H1 (cell line): Measurements from ENCODE around the gene MIB2. TPM values are rescaled to one million over a fixed set of nuclear protein-coding genes. Genes with fewer than 3 reads are reported as not detected.

ENCODE experiments used
- CTCF ChIA-PET: fragments of 300-600 bp; sonication (Branson Sonifier 250); formaldehyde crosslinking; loops from one replicate; lab custom pipeline; 2021; ENCODE audit not compliant: partially characterized antibody; lab: Charles Lee
- POLR2A ChIA-PET: fragments of 300-600 bp; sonication (Branson Sonifier 250); formaldehyde crosslinking; loops from one replicate; lab custom pipeline; 2021; ENCODE audit warnings: inconsistent platforms; ENCODE audit not compliant: partially characterized antibody; lab: Charles Lee
- DNase-seq, 2 experiments: peaks; one replicate each; pipeline versions ENCODE4 v3.0.0 to v3.0.0-alpha.2; 2010 to 2022; ENCODE audit warnings: low spot score in 2 of 2, low read depth in 1 of 2, mixed read lengths in 1 of 2
- FAIRE-seq: peaks from 2 replicates; lab custom pipeline; 2011; peaks lifted over from hg19 to GRCh38; lab: Jason Lieb, UNC
- H2AFZ ChIP-seq: 2 replicates; pipeline ENCODE4 v1.8.1; 2012; ENCODE audit warnings: low read length, inconsistent platforms
- H2AK5ac ChIP-seq: 2 replicates; pipeline ENCODE4 v1.6.1; 2013; ENCODE audit warnings: low read depth, low read length
- H2BK120ac ChIP-seq: replicated peaks from 2 replicates; pipeline ENCODE3; 2013; ENCODE audit warnings: low read depth, low read length, inconsistent platforms
- H2BK12ac ChIP-seq: 2 replicates; pipeline ENCODE4 v1.6.1; 2013; ENCODE audit warnings: low read depth, low read length
- H2BK15ac ChIP-seq: 2 replicates; pipeline ENCODE4 v1.6.1; 2013; ENCODE audit warnings: low read length
- H2BK20ac ChIP-seq: 2 replicates; pipeline ENCODE4 v1.6.1; 2013; ENCODE audit warnings: low read length
- H2BK5ac ChIP-seq: 2 replicates; pipeline ENCODE4 v1.6.1; 2013; ENCODE audit warnings: low read depth, low read length
- H3K14ac ChIP-seq: 2 replicates; pipeline ENCODE4 v1.6.1; 2013; ENCODE audit warnings: inconsistent platforms; ENCODE audit not compliant: insufficient read length
- H3K18ac ChIP-seq: 2 replicates; pipeline ENCODE4 v1.6.1; 2013; ENCODE audit warnings: low read length; ENCODE audit errors: extremely low read depth
- H3K23ac ChIP-seq: 2 replicates; pipeline ENCODE4 v1.6.1; 2013; ENCODE audit warnings: inconsistent platforms; ENCODE audit not compliant: insufficient read length
- H3K23me2 ChIP-seq: 2 replicates; pipeline ENCODE4 v1.6.1; 2013; ENCODE audit warnings: low read depth, low read length
- H3K27ac ChIP-seq: 2 replicates; pipeline ENCODE4 v1.6.1; 2011; ENCODE audit warnings: low read depth, low read length, inconsistent platforms
- H3K27me3 ChIP-seq, 4 experiments: replicated peaks in 1 of 4; 1 replicate in 1 of 4; 2 replicates in 3 of 4; pipeline versions ENCODE4 v1.6.1 to v1.8.1; 2011 to 2013; ENCODE audit warnings: low read length in 3 of 4, mild to moderate bottlenecking in 3 of 4, inconsistent platforms in 2 of 4, mixed read lengths in 2 of 4, moderate library complexity in 1 of 4; ENCODE audit not compliant: control insufficient read depth in 3 of 4, insufficient read depth in 3 of 4; ENCODE audit errors: extremely low read depth in 1 of 4
- H3K36me3 ChIP-seq, 4 experiments: 2 replicates each; pipeline versions ENCODE4 v1.6.1 to v1.8.1; 2011 to 2013; ENCODE audit warnings: mild to moderate bottlenecking in 4 of 4, low read length in 3 of 4, moderate library complexity in 2 of 4, control low read depth in 1 of 4, inconsistent platforms in 1 of 4; ENCODE audit not compliant: insufficient read depth in 4 of 4, control insufficient read depth in 2 of 4
- H3K4ac ChIP-seq: replicated peaks from 2 replicates; pipeline ENCODE3; 2013; ENCODE audit warnings: low read length, low read depth, mixed read lengths, inconsistent platforms; ENCODE audit not compliant: insufficient read length
- H3K4me1 ChIP-seq, 4 experiments: replicated peaks in 1 of 4; 1 replicate in 1 of 4; 2 replicates in 3 of 4; pipeline versions ENCODE4 v1.6.1 to v1.8.1; 2011 to 2013; ENCODE audit warnings: low read length in 3 of 4, inconsistent platforms in 2 of 4, mixed read lengths in 1 of 4; ENCODE audit not compliant: insufficient read depth in 4 of 4, control insufficient read depth in 3 of 4
- H3K4me2 ChIP-seq, 2 experiments: 2 replicates each; pipeline versions ENCODE4 v1.6.1 to v1.8.1; 2011 to 2013; ENCODE audit warnings: low read depth in 2 of 2, low read length in 2 of 2, control low read depth in 1 of 2, inconsistent platforms in 1 of 2, mild to moderate bottlenecking in 1 of 2; ENCODE audit not compliant: insufficient read depth in 1 of 2
- H3K4me3 ChIP-seq, 4 experiments: fragments of 200-600, 300-600 bp in 1 of 4; sonication (generic), shearing (Covaris generic), sonication (Bioruptor Twin) in 1 of 4; 2 replicates each; pipeline versions ENCODE4 v1.5.1 to v1.8.1; 2011 to 2016; ENCODE audit warnings: low read length in 4 of 4, low read depth in 3 of 4, control low read depth in 2 of 4, inconsistent platforms in 2 of 4, mild to moderate bottlenecking in 2 of 4, mixed read lengths in 1 of 4, moderate library complexity in 1 of 4; ENCODE audit not compliant: insufficient read depth in 2 of 4; ENCODE audit errors: extremely low read depth in 1 of 4
- H3K56ac ChIP-seq: replicated peaks from 2 replicates; pipeline ENCODE3; 2013; ENCODE audit warnings: low read depth, mild to moderate bottlenecking, mixed read lengths, low read length, inconsistent platforms; ENCODE audit not compliant: insufficient read length
- H3K79me1 ChIP-seq: 2 replicates; pipeline ENCODE4 v1.6.1; 2013; ENCODE audit warnings: low read depth, low read length, control low read depth
- H3K79me2 ChIP-seq, 2 experiments: 2 replicates each; pipeline versions ENCODE4 v1.6.1 to v1.8.1; 2012 to 2013; ENCODE audit warnings: low read length in 2 of 2, mild to moderate bottlenecking in 2 of 2, inconsistent platforms in 1 of 2; ENCODE audit not compliant: insufficient read depth in 2 of 2, control insufficient read depth in 1 of 2
- H3K9ac ChIP-seq, 4 experiments: replicated peaks in 1 of 4; 1 replicate in 1 of 4; 2 replicates in 3 of 4; pipeline versions ENCODE4 v1.6.1 to v1.8.1; 2011 to 2013; ENCODE audit warnings: low read depth in 3 of 4, low read length in 3 of 4, control low read depth in 2 of 4, mild to moderate bottlenecking in 2 of 4, moderate library complexity in 2 of 4, inconsistent platforms in 1 of 4; ENCODE audit errors: extremely low read depth in 1 of 4
- H3K9me3 ChIP-seq, 2 experiments: 2 replicates each; pipeline versions ENCODE4 v1.6.1 to v1.8.1; 2012 to 2013; ENCODE audit warnings: mild to moderate bottlenecking in 2 of 2, moderate library complexity in 2 of 2, control low read depth in 1 of 2, inconsistent platforms in 1 of 2, low read depth in 1 of 2, low read length in 1 of 2, mixed read lengths in 1 of 2; ENCODE audit not compliant: insufficient read depth in 2 of 2
- H4K20me1 ChIP-seq, 2 experiments: replicated peaks in 1 of 2; 2 replicates each; pipeline versions ENCODE3 to v1.8.1; 2011 to 2013; ENCODE audit warnings: inconsistent platforms in 2 of 2, low read length in 2 of 2, mild to moderate bottlenecking in 1 of 2; ENCODE audit not compliant: insufficient read depth in 2 of 2, control insufficient read depth in 1 of 2
- H4K5ac ChIP-seq: 2 replicates; pipeline ENCODE4 v1.6.1; 2013; ENCODE audit warnings: low read length, low read depth, mixed read lengths, inconsistent platforms; ENCODE audit not compliant: insufficient read length
- H4K8ac ChIP-seq: 2 replicates; pipeline ENCODE4 v1.8.0; 2013; ENCODE audit warnings: mild to moderate bottlenecking, moderate library complexity, low read length, inconsistent platforms; ENCODE audit not compliant: insufficient read depth; ENCODE audit errors: extremely low read depth
- H4K91ac ChIP-seq: replicated peaks from 2 replicates; pipeline ENCODE3; 2013; ENCODE audit warnings: low read length, mixed read lengths, inconsistent platforms; ENCODE audit not compliant: insufficient read length
- BACH1 ChIP-seq: IDR thresholded peaks from 2 replicates; pipeline ENCODE4 v1.6.1; 2012; ENCODE audit warnings: low read length, improper control_type of control experiment
- BCL11A ChIP-seq, 2 experiments: IDR thresholded peaks; one replicate each; pipeline ENCODE4 v1.6.1; 2011; ENCODE audit warnings: low read depth in 2 of 2, low read length in 2 of 2, mild to moderate bottlenecking in 2 of 2
- CHD2 ChIP-seq: IDR thresholded peaks from 2 replicates; pipeline ENCODE4 v1.6.1; 2012; ENCODE audit warnings: low read length, improper control_type of control experiment
- GABPA ChIP-seq: IDR thresholded peaks from 2 replicates; pipeline ENCODE4 v1.6.1; 2011; ENCODE audit warnings: mild to moderate bottlenecking, low read length, moderate library complexity, borderline replicate concordance; ENCODE audit not compliant: insufficient read depth
- MAFK ChIP-seq: IDR thresholded peaks from 2 replicates; pipeline ENCODE4 v1.6.1; 2012; ENCODE audit warnings: low read depth, mild to moderate bottlenecking, improper control_type of control experiment, low read length
- PHF8 ChIP-seq: fragments of 200-600 bp; sonication (generic); conservative IDR thresholded peaks from 2 replicates; pipeline ENCODE4 v1.7.1; 2012; ENCODE audit warnings: low read depth, mild to moderate bottlenecking, inconsistent platforms, low read length, moderate library complexity
- POLR2A ChIP-seq, 2 experiments: IDR thresholded peaks; 1 replicate in 1 of 2; 2 replicates in 1 of 2; pipeline ENCODE4 v1.6.1; 2011; ENCODE audit warnings: low read depth in 2 of 2, low read length in 2 of 2, mild to moderate bottlenecking in 2 of 2; ENCODE audit errors: control extremely low read depth in 1 of 2
- RAD21 ChIP-seq, 2 experiments: IDR thresholded peaks in 1 of 2; conservative IDR thresholded peaks in 1 of 2; 2 replicates each; pipeline ENCODE4 v1.6.1; 2011; ENCODE audit warnings: low read depth in 2 of 2, low read length in 2 of 2, improper control_type of control experiment in 1 of 2, inconsistent platforms in 1 of 2, mild to moderate bottlenecking in 1 of 2, moderate library complexity in 1 of 2
- RBBP5 ChIP-seq: IDR thresholded peaks from 2 replicates; pipeline ENCODE4 v1.7.1; 2012; ENCODE audit warnings: low read depth, mild to moderate bottlenecking, inconsistent platforms, low read length, moderate library complexity, borderline replicate concordance
- SRF ChIP-seq: IDR thresholded peaks from 2 replicates; pipeline ENCODE4 v1.6.1; 2011; ENCODE audit warnings: mild to moderate bottlenecking, low read depth, low read length, moderate library complexity
- TAF7 ChIP-seq: optimal IDR thresholded peaks from 2 replicates; pipeline ENCODE3; 2011; ENCODE audit warnings: low read depth, mild to moderate bottlenecking, inconsistent platforms, low read length, moderate library complexity, borderline replicate concordance
- WGBS, 2 experiments: shearing (Covaris generic) in 1 of 2; methylation state at CpG; one replicate each; pipeline versions ENCODE4 v1.1.6 to v1.1.7; 2013 to 2015; ENCODE audit warnings: low lambda C conversion rate in 2 of 2, mixed read lengths in 2 of 2, inconsistent platforms in 1 of 2, low coverage in 1 of 2, missing lambda C conversion rate in 1 of 2; ENCODE audit not compliant: insufficient replicate concordance in 2 of 2, insufficient coverage in 1 of 2, insufficient read length in 1 of 2; ENCODE audit errors: extremely low coverage in 1 of 2, missing lambda C conversion rate in 1 of 2; 5-methylcytosine and 5-hydroxymethylcytosine counted together
- polyA plus RNA-seq, 7 experiments: library from polyadenylated mRNA; depleted of rRNA in 3 of 7; stranded (reverse) in 5 of 7; unstranded in 2 of 7; fragments of >200 nt in 5 of 7; fragments of 200-250 nt in 2 of 7; gene quantifications; 1 replicate in 5 of 7; 2 replicates in 1 of 7; 4 replicates in 1 of 7; pipeline versions ENCODE4 v1.2.1 to v1.2.3, GENCODE V29; 2011 to 2013; ENCODE audit warnings: missing spikeins in 2 of 7, mixed read lengths in 2 of 7
- total RNA-seq: library from RNA; stranded (reverse); fragmentation: NEBNext Ultra II Directional; extraction: Animal tissue kit (Norgen Biotek cat#: 25700); gene quantifications from 2 replicates; pipeline ENCODE4 v1.2.1, GENCODE V29; 2021

Gene MIB2
- total and polyA plus RNA-seq, 2 of the 8 experiments (the other 6 are each of a cell fraction or from before 2014, with no cell fraction given), result 32.5 to 60.0 TPM

GRCh38 chr1:1573843-1574720 lies 41.2 kb upstream of the MIB2 start:
- Histone ChIP-seq H3K27ac (peak overlapping the region; percentile 99), H3K79me1 (peaks cover 2% of the 10 kb centered on the region), H3K18ac (peak overlapping the region; percentile 83), H2AFZ (no peak overlapping the region), H2BK5ac (peak overlapping the region; percentile 96), H3K4me1 (peaks cover 0 to 2% (median 0%) of the 10 kb centered on the region in 4 experiments; a peak in 2 of 7 replicates), H3K79me2 (peaks cover 36 to 53% of the 10 kb centered on the region in 2 experiments), H3K4ac (peak overlapping the region; percentile 94), H3K36me3 (peaks cover 0 to 25% (median 1%) of the 10 kb centered on the region in 4 experiments; a peak in 3 of 8 replicates), H2BK20ac (no peak overlapping the region), H3K4me3 (peak overlapping the region; percentile 84 to 99 (median 94)), H3K4me2 (peak overlapping the region; percentile 71 to 82), H3K14ac (no peak overlapping the region), H2AK5ac (no peak overlapping the region), H3K9ac (peak overlapping the region; percentile 92 to 100 (median 97)), H2BK15ac (no peak overlapping the region), H3K23me2 (peaks cover 8% of the 10 kb centered on the region; the same call in 1 of the 2 replicates), H2BK120ac (no peak overlapping the region), H4K5ac (peak overlapping the region; percentile 91), H4K91ac (peak overlapping the region; percentile 93), H3K23ac (no peak overlapping the region), H3K56ac (no peak overlapping the region), H2BK12ac (no peak overlapping the region), H4K8ac (peak overlapping the region; percentile 100), H3K27me3 (no peaks in the 10 kb centered on the region), H4K20me1 (peaks cover 7 to 8% of the 10 kb centered on the region in 2 experiments), H3K9me3 (no peaks in the 10 kb centered on the region)
- FAIRE-seq, result no peak
- 2% methylated on average over 75 of the region's 96 CpGs; no CpG with 5 or more reads in 1 of the 2 experiments for WGBS, 2 experiments
- CTCF ChIA-PET, result interaction anchor here (1.3 kb wide), 1 partner anchor 28 kb away, joined by 3 read pairs; no protein-coding TSS in a partner anchor
- POLR2A ChIA-PET, result interaction anchor here (0.9 to 21.2 kb wide), 6 partner anchors 10 to 40 kb away, joined by 4 to 367 read pairs (median 8); no protein-coding TSS in a partner anchor
- no peak for DNase-seq
- TF ChIP-seq RBBP5, result peak; percentile 71; the same call in 1 of the 2 replicates
- peak; percentile 34 for TF ChIP-seq PHF8
- TF ChIP-seq RAD21 (IDR thresholded peaks at IDR 0.05 in 1 of 2, conservative IDR thresholded peaks at IDR 0.05 in 1 of 2; ENCODE audit: low read depth in 2 of 2, low read length in 2 of 2), result peak in 1 of 2 experiments; percentile 2; a peak in 1 of 4 replicates
- peak; percentile 11; the same call in 1 of the 2 replicates for TF ChIP-seq CHD2
- TF ChIP-seq POLR2A (IDR thresholded peaks at IDR 0.05; ENCODE audit: control extremely low read depth in 1 of 2, low read depth in 2 of 2, low read length in 2 of 2), result peak in 1 of 2 experiments; percentile 46; a peak in 1 of 3 replicates
- peak; percentile 9; the same call in 1 of the 2 replicates for TF ChIP-seq GABPA
- TF ChIP-seq BCL11A (IDR thresholded peaks at IDR 0.05; ENCODE audit: low read depth in 2 of 2, low read length in 2 of 2), result no peak
- TF ChIP-seq TAF7, result peak; percentile 1
- TF ChIP-seq BACH1, result no peak
- no peak for TF ChIP-seq SRF
- no peak for TF ChIP-seq MAFK
